ENCODE results near the gene ATP8B4. TPM values are rescaled to one million over a fixed set of nuclear protein-coding genes. Genes with fewer than 3 reads are reported as not detected.

The ATP8B4 gene
- total and polyA plus RNA-seq, 11 donors = 0.51 to 14.7 (median 2.1) TPM

- peaks cover 0 to 22% (median 3%) of the 10 kb centered on the region in 12 donors for H3K9me3 ChIP-seq
- no peaks in the 10 kb centered on the region for H3K36me3 ChIP-seq
- WGBS, 4 donors = 90 to 94% (median 91%) methylated on average over 2 of the region's 2 CpGs
- no peak overlapping the region for H3K4me3 ChIP-seq
- intact Hi-C loops (cut with DNase I) = no loop called here
- ATAC-seq (no peak), DNase-seq (no peak)
- H3K4me1 ChIP-seq = no peaks in the 10 kb centered on the region
- no peaks in the 10 kb centered on the region for H3K27me3 ChIP-seq
- no peak overlapping the region for H3K27ac ChIP-seq
- no peak for TF ChIP-seq CTCF (IDR thresholded peaks at IDR 0.05)
- no peak for TF ChIP-seq POLR2A (IDR thresholded peaks at IDR 0.05)
These were observed 32.4 kb upstream of the ATP8B4 start for GRCh38 chr15:50151476-50151875.

- H3K9me3 ChIP-seq = peaks cover 0 to 17% (median 3%) of the 10 kb centered on the region in 12 donors
- no peak overlapping the region for H3K4me3 ChIP-seq
- H3K27ac ChIP-seq = no peak overlapping the region
- H3K27me3 ChIP-seq = no peaks in the 10 kb centered on the region
- no peak for TF ChIP-seq POLR2A (IDR thresholded peaks at IDR 0.05)
- TF ChIP-seq CTCF (IDR thresholded peaks at IDR 0.05) = no peak
- no peaks in the 10 kb centered on the region for H3K36me3 ChIP-seq
- ATAC-seq (no peak), DNase-seq (no peak)
- no peaks in the 10 kb centered on the region for H3K4me1 ChIP-seq
- intact Hi-C loops (cut with DNase I) = no loop called here
These were observed 31.8 kb upstream of the ATP8B4 start for GRCh38 chr15:50150851-50151250.

- intact Hi-C loops (cut with DNase I) = no loop called here
- no peak overlapping the region for H3K27ac ChIP-seq
- WGBS, 4 donors = 85 to 92% (median 89%) methylated on average over 3 of the region's 3 CpGs
- peaks cover 0 to 3% (median 0%) of the 10 kb centered on the region in 12 donors for H3K4me1 ChIP-seq
- H3K9me3 ChIP-seq = peaks cover 0 to 12% (median 2%) of the 10 kb centered on the region in 12 donors
- H3K36me3 ChIP-seq = no peaks in the 10 kb centered on the region
- ATAC-seq (no peak), DNase-seq (no peak)
- TF ChIP-seq POLR2A (IDR thresholded peaks at IDR 0.05) (no peak), CTCF (IDR thresholded peaks at IDR 0.05) (no peak)
- no peaks in the 10 kb centered on the region for H3K27me3 ChIP-seq
- no peak overlapping the region for H3K4me3 ChIP-seq
These were observed 31.3 kb upstream of the ATP8B4 start for GRCh38 chr15:50150349-50150748.

GRCh38 chr15:50149090-50149489, 30.1 kb upstream of the ATP8B4 start:
- H3K27me3 ChIP-seq = no peaks in the 10 kb centered on the region
- ATAC-seq (no peak), DNase-seq (no peak)
- H3K4me1 ChIP-seq = peaks cover 0 to 6% (median 0%) of the 10 kb centered on the region in 12 donors
- intact Hi-C loops (cut with DNase I) = loop anchor here (5.0 to 10.0 kb wide), 6 partner anchors 904 to 1794 kb away; no protein-coding TSS in a partner anchor
- TF ChIP-seq CTCF (IDR thresholded peaks at IDR 0.05) = no peak
- no peak for TF ChIP-seq POLR2A (IDR thresholded peaks at IDR 0.05)
- H3K9me3 ChIP-seq = no peaks in the 10 kb centered on the region
- no peak overlapping the region for H3K27ac ChIP-seq
- no peak overlapping the region for H3K4me3 ChIP-seq
- no peaks in the 10 kb centered on the region for H3K36me3 ChIP-seq
- WGBS, 4 donors = 8 to 30% (median 21%) methylated on average over 1 of the region's 1 CpG
